NT2/D1 (cell line): Measurements from ENCODE around the gene ICOSLG.
"Not testable (repeated sequence)": the region's sequence is repeated elsewhere in the genome, so short reads cannot be mapped to it uniquely, and the experiment has no call there.

Source experiments
- DNase-seq: peaks from one replicate; pipeline ENCODE4 v3.0.0-alpha.2; 2011; ENCODE audit warnings: low read depth, low spot score
- H3K27me3 ChIP-seq: 2 replicates; pipeline ENCODE4 v1.6.0; 2011; ENCODE audit warnings: mild to moderate bottlenecking; ENCODE audit not compliant: insufficient read length, insufficient read depth
- H3K36me3 ChIP-seq: 2 replicates; pipeline ENCODE4 v1.6.1; 2011; ENCODE audit warnings: mild to moderate bottlenecking, low read length, mixed read lengths; ENCODE audit not compliant: insufficient read depth, insufficient read length
- H3K4me1 ChIP-seq: 2 replicates; pipeline ENCODE4 v1.5.1; 2011; ENCODE audit not compliant: insufficient read depth, insufficient read length
- H3K4me3 ChIP-seq: 2 replicates; pipeline ENCODE4 v1.5.1; 2011; ENCODE audit warnings: low read depth; ENCODE audit not compliant: insufficient read length
- H3K9ac ChIP-seq: 2 replicates; pipeline ENCODE4 v1.6.0; 2011; ENCODE audit warnings: low read depth; ENCODE audit not compliant: insufficient read length
- H3K9me3 ChIP-seq: 2 replicates; pipeline ENCODE4 v1.5.1; 2011; ENCODE audit warnings: mild to moderate bottlenecking, low read length; ENCODE audit not compliant: insufficient read depth
- SUZ12 ChIP-seq: IDR thresholded peaks from 2 replicates; pipeline ENCODE4 v1.6.1; 2011; ENCODE audit not compliant: insufficient read length, insufficient read depth; ENCODE audit errors: extremely low read depth
- YY1 ChIP-seq: IDR thresholded peaks from 2 replicates; pipeline ENCODE4 v1.6.1; 2011; ENCODE audit not compliant: insufficient read length, insufficient read depth
- ZNF274 ChIP-seq: IDR thresholded peaks from 2 replicates; pipeline ENCODE4 v1.6.1; 2011; ENCODE audit warnings: mild to moderate bottlenecking, low read depth, low read length

The ICOSLG gene

DNA sequence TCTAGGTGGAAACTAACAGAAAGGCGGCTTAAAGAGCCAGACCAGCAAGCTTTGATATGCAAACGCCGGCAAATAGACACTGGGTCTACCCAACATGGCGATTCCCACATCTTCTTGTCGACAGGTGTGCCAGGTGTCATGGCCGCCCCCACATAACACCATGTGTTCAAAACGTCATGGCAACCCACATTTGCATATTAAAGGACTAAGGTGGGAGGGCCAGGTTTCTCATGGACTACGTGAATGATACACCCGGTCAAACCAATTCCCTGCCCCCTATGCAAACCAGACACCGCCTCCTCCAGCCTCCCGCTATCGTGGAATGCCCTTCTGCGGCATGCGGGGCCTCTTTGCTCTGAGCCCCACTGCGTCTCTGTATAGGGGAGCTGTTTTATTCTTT, 41.3 kb downstream of the ICOSLG start:
- H3K36me3 ChIP-seq: no peaks in the 10 kb centered on the region
- H3K4me1 ChIP-seq: no peaks in the 10 kb centered on the region
- H3K9ac ChIP-seq: no peak overlapping the region
- TF ChIP-seq SUZ12: no peak
- TF ChIP-seq ZNF274: no peak
- no peak for TF ChIP-seq YY1
- no peaks in the 10 kb centered on the region for H3K9me3 ChIP-seq
- no peaks in the 10 kb centered on the region for H3K27me3 ChIP-seq
- H3K4me3 ChIP-seq: no peak overlapping the region
- DNase-seq: peak; percentile 27

DNA sequence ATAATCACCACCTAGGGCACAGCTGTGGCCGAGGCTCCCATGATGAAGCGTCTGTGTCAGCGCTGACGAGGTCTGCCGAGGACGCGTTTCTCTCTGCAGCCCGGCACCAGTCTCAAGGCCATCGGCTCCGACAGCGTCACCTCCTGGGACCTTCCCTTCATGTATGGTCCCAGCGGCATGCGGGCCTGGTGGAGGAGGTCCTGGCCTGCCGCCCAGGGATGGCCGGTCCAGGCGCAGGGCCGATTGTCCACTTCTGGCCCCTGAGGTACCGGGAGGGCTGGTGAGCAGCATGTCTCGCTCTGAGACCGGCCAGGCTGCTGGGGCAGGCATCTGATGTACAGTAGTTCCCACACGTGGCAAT, 43.6 kb downstream of the ICOSLG start:
- H3K36me3 ChIP-seq, H3K9me3 ChIP-seq, H3K27me3 ChIP-seq, H3K9ac ChIP-seq, H3K4me3 ChIP-seq, H3K4me1 ChIP-seq, DNase-seq: not testable (repeated sequence)

DNA sequence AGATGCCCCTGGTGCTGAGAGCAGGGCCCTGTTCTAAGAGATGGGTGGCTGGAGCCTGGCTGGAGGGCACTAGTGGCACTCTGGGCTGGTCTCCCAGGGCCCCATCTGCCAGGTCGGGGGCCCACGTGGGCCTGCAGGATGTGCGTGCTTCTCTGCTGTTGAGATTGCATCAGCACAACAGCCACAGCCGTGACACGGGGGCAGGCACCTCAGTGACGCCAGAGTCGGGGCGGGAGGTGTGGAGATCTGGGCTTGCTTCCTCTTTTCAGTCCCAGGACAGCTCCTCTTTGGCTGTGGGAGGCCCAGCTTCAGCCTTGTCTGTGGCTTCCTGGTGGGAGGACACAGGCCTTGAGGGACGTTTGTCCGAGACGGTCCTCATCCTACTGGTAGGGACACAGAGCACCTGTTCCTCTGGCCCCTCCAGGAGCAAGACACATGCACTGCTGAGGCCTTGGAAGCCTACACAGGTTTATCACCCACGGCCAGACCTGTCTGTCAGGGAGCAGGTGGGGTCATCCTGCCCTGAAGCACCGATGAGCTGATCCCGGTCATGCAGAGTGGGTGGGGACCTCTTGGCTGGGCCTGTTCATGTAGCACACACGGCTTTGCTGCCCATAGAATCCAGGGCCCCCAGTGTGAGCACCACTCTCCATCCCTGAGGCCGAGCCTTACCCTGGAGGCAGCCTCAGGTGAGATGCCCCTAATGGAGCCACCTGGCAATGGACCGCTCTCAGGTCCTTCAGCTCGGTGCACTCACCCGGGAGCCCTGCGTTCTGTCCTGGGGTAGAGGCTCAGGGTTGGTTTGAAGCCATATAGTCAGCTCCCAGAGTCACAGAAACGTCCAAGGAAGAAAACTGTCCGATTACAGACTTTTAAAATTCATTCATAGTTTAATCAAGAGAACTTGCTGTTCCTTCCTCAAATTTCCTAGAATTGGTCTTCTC, 44.3 kb downstream of the ICOSLG start:
- not testable (repeated sequence) for H3K9ac ChIP-seq, H3K4me1 ChIP-seq, H3K4me3 ChIP-seq, H3K36me3 ChIP-seq, H3K27me3 ChIP-seq, H3K9me3 ChIP-seq, DNase-seq

DNA sequence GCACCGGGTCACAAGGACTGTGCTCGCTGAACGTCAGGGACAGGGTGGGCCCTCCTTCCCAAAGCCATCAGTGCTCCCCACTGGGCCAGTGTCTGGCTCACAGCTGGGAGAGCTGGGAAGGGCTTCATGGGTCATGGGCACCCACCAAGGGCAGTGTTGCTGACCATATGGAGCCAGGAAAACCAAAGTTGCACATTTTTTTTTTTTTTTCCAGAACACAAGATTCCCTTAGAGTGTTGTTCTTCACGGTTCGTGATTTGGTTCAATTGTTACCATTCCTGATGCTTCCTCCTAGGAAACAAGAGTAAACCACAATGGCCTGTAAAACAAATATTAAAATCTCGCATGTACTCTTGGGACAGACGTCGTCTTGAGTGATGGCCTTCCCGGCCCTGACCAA, 45.9 kb downstream of the ICOSLG start:
- not testable (repeated sequence) for H3K4me3 ChIP-seq, H3K4me1 ChIP-seq, H3K36me3 ChIP-seq, H3K9ac ChIP-seq, H3K9me3 ChIP-seq, DNase-seq, H3K27me3 ChIP-seq

DNA sequence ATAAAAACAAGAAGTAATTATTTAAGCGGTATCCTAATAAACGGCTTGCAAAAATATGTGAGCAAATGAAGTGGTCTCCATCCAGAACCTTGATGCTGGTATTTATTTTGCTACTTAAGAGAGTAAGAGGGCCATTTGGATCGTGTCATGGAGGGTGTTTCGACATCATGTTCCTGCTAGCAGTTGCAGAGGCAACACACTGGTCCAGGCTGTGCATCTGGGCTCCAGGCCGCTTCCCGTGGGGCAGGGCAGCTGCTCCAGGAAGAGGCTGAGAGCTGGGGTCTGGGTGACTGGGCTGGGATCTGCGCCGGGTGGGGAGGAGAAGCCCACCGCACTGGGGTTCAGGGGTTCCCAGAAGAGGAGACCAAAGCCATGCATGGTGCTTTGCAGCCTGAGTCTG, 46.3 kb downstream of the ICOSLG start:
- DNase-seq, H3K9me3 ChIP-seq, H3K27me3 ChIP-seq, H3K4me1 ChIP-seq, H3K4me3 ChIP-seq, H3K36me3 ChIP-seq, H3K9ac ChIP-seq: not testable (repeated sequence)

DNA sequence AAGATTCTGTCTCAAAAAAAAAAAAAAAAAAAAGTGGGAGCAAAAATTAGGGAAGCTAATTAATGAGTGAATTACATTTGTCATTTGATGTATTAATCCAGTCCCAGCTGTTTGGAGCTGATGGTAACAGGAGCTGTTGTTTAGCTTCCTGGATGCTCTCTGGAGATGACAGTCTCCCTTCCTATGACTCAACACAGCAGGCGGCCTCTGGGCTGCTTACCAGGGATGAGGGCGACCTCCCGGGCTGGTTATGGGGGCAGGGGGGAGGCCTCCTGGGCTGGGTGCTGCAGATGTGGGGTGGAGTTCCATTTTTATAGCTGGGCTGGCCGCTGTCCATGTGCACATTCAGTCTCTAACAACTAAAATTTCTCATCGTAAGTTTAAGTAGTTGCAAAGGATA, 47.6 kb downstream of the ICOSLG start:
- not testable (repeated sequence) for H3K4me3 ChIP-seq, H3K4me1 ChIP-seq, H3K27me3 ChIP-seq, H3K9ac ChIP-seq, DNase-seq, H3K36me3 ChIP-seq, H3K9me3 ChIP-seq

DNA sequence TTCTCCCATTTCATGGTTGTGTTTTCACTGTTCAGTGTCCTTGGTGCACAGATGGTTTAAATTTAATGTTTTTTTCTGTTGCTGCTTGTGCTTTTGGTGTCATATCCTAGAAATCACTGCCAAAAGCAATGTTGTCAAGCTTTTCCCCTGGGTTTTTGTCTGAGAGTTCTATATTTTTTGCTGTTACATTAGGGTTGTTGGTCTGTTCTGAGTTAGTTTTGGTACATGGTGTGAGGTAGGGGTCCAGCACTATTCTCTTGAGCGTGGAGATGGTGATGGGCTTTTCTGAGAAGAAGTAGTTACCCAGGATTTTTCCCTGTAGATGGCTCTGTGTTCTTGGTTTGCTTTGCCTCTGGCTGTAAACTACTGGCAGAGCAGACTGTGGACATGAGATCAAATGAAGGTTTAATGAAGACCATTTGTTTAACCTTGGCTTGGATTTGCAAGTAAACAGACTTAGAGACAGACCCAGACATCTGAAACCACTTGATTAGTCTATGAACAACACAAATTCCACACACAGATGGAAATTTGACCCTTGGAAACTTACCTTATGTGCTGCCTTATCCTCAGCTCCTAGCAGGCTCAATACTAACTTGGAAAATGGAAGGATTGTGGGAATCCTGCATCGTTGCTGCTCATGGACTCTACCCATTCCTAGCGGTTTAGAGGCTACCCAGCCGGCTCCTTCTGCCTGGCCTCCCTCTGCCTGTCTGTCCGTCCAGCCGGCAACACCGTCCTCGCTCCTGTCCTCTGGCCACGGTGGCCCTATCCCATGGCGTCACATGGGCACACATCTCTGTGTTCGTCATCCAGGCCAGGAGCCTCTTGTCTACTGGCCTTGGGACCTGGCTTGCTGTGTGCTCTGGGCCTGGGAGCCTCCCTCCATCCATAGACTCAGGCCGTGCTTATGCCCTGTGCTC, 50.1 kb downstream of the ICOSLG start:
- H3K27me3 ChIP-seq, H3K4me3 ChIP-seq: not testable (repeated sequence)

DNA sequence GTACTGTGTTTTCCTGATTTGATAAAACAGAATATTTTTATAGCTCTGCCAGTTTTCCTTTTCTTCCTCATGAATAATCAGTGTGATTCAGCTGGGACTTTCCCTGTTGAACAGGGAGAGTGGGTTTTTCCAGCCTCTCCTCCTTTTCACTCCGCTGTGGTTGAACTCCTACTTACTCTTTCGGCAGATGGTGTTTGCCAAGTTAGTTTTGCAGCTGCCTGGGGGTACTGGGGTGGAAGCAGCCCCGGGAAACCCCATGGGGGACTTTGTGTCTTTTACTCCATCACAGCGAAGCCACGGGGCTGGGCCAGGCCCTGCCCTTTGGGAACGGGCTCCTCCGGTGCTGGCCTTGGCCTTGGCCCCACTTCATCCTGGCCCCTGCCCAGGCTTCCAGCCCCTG, 55.9 kb downstream of the ICOSLG start:
- H3K4me3 ChIP-seq, H3K27me3 ChIP-seq, H3K9ac ChIP-seq, H3K4me1 ChIP-seq, H3K9me3 ChIP-seq, H3K36me3 ChIP-seq, DNase-seq: not testable (repeated sequence)

More for the DNA sequence above, 50.1 kb downstream of the ICOSLG start:
- not testable (repeated sequence) for H3K36me3 ChIP-seq, H3K9me3 ChIP-seq, H3K9ac ChIP-seq, H3K4me1 ChIP-seq, DNase-seq

DNA sequence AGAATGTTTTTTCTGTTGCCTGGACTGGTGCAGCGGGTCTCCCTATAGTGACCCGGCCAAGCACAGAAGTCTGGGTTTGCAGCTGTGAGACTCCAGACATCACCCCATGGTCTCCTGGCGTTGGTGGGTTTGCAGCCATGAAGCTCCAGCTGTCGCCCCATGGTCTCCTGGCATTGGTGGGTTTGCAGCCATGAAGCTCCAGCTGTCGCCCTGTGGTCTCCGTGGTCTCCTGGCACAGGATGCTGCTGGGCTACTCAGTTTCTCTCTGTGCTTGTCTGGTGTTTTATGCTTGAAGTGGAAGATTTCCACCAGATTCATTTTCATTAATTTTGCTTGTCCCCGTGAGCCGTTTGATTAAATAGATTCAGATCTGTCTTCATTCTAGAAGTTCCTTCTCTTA, 58.5 kb downstream of the ICOSLG start:
- H3K9ac ChIP-seq, H3K9me3 ChIP-seq, H3K36me3 ChIP-seq, DNase-seq, H3K27me3 ChIP-seq, H3K4me3 ChIP-seq, H3K4me1 ChIP-seq: not testable (repeated sequence)

DNA sequence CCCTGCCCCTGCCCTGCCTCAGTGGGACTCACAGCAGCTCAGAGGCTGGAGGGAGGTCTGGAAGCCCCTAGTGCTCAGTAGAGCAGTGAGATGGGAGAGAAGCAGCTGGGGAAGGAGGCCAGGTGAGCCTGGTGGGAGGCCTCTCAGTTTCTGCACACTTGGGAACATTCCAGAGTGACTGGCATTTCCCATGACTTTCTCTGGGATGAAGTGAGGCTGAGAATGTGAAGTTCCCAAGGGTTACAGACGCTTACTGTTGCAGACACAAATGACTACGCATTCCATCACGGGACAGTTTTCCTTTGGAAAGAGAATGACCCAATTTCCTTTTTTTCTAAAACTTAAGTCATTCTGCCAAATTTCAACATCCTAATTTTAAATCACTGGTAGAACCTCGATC, 59.2 kb downstream of the ICOSLG start:
- not testable (repeated sequence) for DNase-seq, H3K4me3 ChIP-seq, H3K4me1 ChIP-seq, H3K9me3 ChIP-seq, H3K36me3 ChIP-seq, H3K27me3 ChIP-seq, H3K9ac ChIP-seq

DNA sequence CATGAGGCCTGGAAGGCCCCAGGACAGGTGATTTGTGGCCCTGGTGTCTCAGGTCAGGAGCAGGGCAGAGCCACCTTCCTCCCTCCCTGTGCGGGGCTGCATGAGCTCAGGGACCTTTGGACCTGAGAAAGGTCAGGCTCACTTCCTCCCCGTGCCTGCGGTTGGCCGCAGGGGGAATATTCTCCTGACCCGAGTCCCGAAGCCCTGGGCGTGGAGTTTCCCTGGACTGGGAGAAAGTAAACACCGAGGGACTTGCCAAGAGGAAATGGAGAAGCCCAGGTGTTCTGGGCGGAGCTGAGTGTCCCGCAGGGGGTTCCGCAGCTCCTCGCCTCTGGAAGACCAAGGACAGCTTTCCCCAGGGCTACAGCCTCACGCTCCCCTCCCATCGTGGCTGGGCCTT, 64.6 kb downstream of the ICOSLG start:
- not testable (repeated sequence) for H3K27me3 ChIP-seq, H3K4me1 ChIP-seq, H3K36me3 ChIP-seq, H3K9ac ChIP-seq, H3K9me3 ChIP-seq, DNase-seq, H3K4me3 ChIP-seq
